Fibroblast of villous mesenchyme (primary cell): ENCODE measurements around the gene HACD2. TPM values are rescaled to one million over a fixed set of nuclear protein-coding genes. Genes with fewer than 3 reads are reported as not detected.

ENCODE experiments used
- DNase-seq: peaks from one replicate; pipeline ENCODE4 v3.0.0-alpha.2; 2010; ENCODE audit warnings: low read depth
- H3K4me3 ChIP-seq: 2 replicates; pipeline ENCODE4 v1.5.1; 2011; ENCODE audit warnings: low read depth, mild to moderate bottlenecking, low read length
- CTCF ChIP-seq: IDR thresholded peaks from 2 replicates; pipeline ENCODE4 v1.5.1; 2012; ENCODE audit warnings: low read depth, mild to moderate bottlenecking, low read length; ENCODE audit not compliant: insufficient read depth
- total RNA-seq: library from RNA; depleted of rRNA; stranded (reverse); fragments of >200 nt; gene quantifications from 2 replicates; pipeline ENCODE4 v1.2.3, GENCODE V29; 2012

Gene HACD2
- total RNA-seq, 1 donor: 51.8 TPM

GRCh38 chr3:123627673-123628670 lies 43.1 kb upstream of the HACD2 start:
- H3K4me3 ChIP-seq: no peak overlapping the region
- DNase-seq: no peak
- TF ChIP-seq CTCF: no peak

- H3K4me3 ChIP-seq: no peak overlapping the region
- no peak for TF ChIP-seq CTCF
- DNase-seq: no peak
Observed at GRCh38 chr3:123626881-123627280, 42.0 kb upstream of the HACD2 start.

- H3K4me3 ChIP-seq: no peak overlapping the region
- DNase-seq: no peak
- TF ChIP-seq CTCF: no peak
Observed at GRCh38 chr3:123624302-123624701, 39.4 kb upstream of the HACD2 start.

GRCh38 chr3:123623346-123623880 lies 38.6 kb upstream of the HACD2 start:
- no peak overlapping the region for H3K4me3 ChIP-seq
- DNase-seq: no peak
- no peak for TF ChIP-seq CTCF

GRCh38 chr3:123622766-123623165 lies 37.9 kb upstream of the HACD2 start:
- no peak for DNase-seq
- no peak for TF ChIP-seq CTCF
- no peak overlapping the region for H3K4me3 ChIP-seq

- no peak for TF ChIP-seq CTCF
- H3K4me3 ChIP-seq: no peak overlapping the region
- no peak for DNase-seq
Observed at GRCh38 chr3:123621850-123622189, 37.0 kb upstream of the HACD2 start.
